Measurements from ENCODE around the gene SLC28A1. TPM values are rescaled to one million over a fixed set of nuclear protein-coding genes. Genes with fewer than 3 reads are reported as not detected.

Gene SLC28A1
- total and polyA plus RNA-seq, 4 donors = 0.09 to 39.7 (median 18.3) TPM

- TF ChIP-seq TAF1 (conservative IDR thresholded peaks at IDR 0.05) = no peak
- TF ChIP-seq, protein P1, sequence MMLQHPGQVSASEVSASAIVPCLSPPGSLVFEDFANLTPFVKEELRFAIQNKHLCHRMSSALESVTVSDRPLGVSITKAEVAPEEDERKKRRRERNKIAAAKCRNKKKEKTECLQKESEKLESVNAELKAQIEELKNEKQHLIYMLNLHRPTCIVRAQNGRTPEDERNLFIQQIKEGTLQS (IDR thresholded peaks at IDR 0.05) = no peak
- no peak for TF ChIP-seq SP1 (IDR thresholded peaks at IDR 0.05)
- TF ChIP-seq MAX (IDR thresholded peaks at IDR 0.05) = no peak
- no peak for TF ChIP-seq ZBTB33 (IDR thresholded peaks at IDR 0.05)
- no peak for TF ChIP-seq HNF4A (conservative IDR thresholded peaks at IDR 0.05)
- no peak for TF ChIP-seq FOXA1 (IDR thresholded peaks at IDR 0.05)
- no peak for TF ChIP-seq JUND (IDR thresholded peaks at IDR 0.05)
- no peak for TF ChIP-seq RXRA (IDR thresholded peaks at IDR 0.05)
- no peak for TF ChIP-seq GABPA (IDR thresholded peaks at IDR 0.05 in 1 of 2, conservative IDR thresholded peaks at IDR 0.05 in 1 of 2)
- no peak for TF ChIP-seq REST (IDR thresholded peaks at IDR 0.05)
- H3K36me3 ChIP-seq (ENCODE audit: control insufficient read depth in 4 of 4, insufficient read depth in 3 of 4, low read depth in 1 of 4, low read length in 3 of 4) = no peaks in the 10 kb centered on the region
- DNase-seq (ENCODE audit: low spot score) = no peak
Observed at GRCh38 chr15:84855765-84856164, 28.7 kb upstream of the SLC28A1 start.

GRCh38 chr15:84856731-84857417 lies 27.6 kb upstream of the SLC28A1 start:
- Histone ChIP-seq H3K9me3 (ENCODE audit: control insufficient read depth in 4 of 4, low read length in 3 of 4) (no peaks in the 10 kb centered on the region), H3K27me3 (ENCODE audit: control insufficient read depth in 4 of 4, insufficient read depth in 4 of 4, low read length in 3 of 4) (no peaks in the 10 kb centered on the region), H3K9ac (ENCODE audit: low read depth in 1 of 2, low read length in 2 of 2) (no peak overlapping the region), H3K4me3 (ENCODE audit: low read depth in 1 of 3, low read length in 3 of 3) (no peak overlapping the region), H3K36me3 (ENCODE audit: control insufficient read depth in 4 of 4, insufficient read depth in 3 of 4, low read depth in 1 of 4, low read length in 3 of 4) (no peaks in the 10 kb centered on the region), H3K4me1 (ENCODE audit: control insufficient read depth in 4 of 4, insufficient read depth in 4 of 4, low read length in 3 of 4) (peaks cover 0 to 16% (median 2%) of the 10 kb centered on the region in 4 donors), H3K27ac (ENCODE audit: low read depth in 1 of 2, low read length in 2 of 2) (no peak overlapping the region)
- 96% methylated on average over 16 of the region's 16 CpGs for WGBS
- no peak for DNase-seq (ENCODE audit: low spot score)
- no peak for TF ChIP-seq FOXA1 (IDR thresholded peaks at IDR 0.05)
- TF ChIP-seq SP1 (IDR thresholded peaks at IDR 0.05) = no peak
- TF ChIP-seq GABPA (IDR thresholded peaks at IDR 0.05 in 1 of 2, conservative IDR thresholded peaks at IDR 0.05 in 1 of 2) = no peak
- no peak for TF ChIP-seq RXRA (IDR thresholded peaks at IDR 0.05)
- no peak for TF ChIP-seq TAF1 (conservative IDR thresholded peaks at IDR 0.05)
- TF ChIP-seq FOXA2 (IDR thresholded peaks at IDR 0.05) = no peak
- TF ChIP-seq NR2F2 (IDR thresholded peaks at IDR 0.05) = no peak
- no peak for TF ChIP-seq ZBTB33 (IDR thresholded peaks at IDR 0.05)
- TF ChIP-seq YY1 (IDR thresholded peaks at IDR 0.05) = no peak
- TF ChIP-seq, protein P1 (IDR thresholded peaks at IDR 0.05) = no peak
- TF ChIP-seq JUND (IDR thresholded peaks at IDR 0.05) = no peak
- no peak for TF ChIP-seq HNF4A (conservative IDR thresholded peaks at IDR 0.05)
- no peak for TF ChIP-seq REST (IDR thresholded peaks at IDR 0.05)
- no peak for TF ChIP-seq HNF4G (IDR thresholded peaks at IDR 0.05)
- TF ChIP-seq, protein P2, sequence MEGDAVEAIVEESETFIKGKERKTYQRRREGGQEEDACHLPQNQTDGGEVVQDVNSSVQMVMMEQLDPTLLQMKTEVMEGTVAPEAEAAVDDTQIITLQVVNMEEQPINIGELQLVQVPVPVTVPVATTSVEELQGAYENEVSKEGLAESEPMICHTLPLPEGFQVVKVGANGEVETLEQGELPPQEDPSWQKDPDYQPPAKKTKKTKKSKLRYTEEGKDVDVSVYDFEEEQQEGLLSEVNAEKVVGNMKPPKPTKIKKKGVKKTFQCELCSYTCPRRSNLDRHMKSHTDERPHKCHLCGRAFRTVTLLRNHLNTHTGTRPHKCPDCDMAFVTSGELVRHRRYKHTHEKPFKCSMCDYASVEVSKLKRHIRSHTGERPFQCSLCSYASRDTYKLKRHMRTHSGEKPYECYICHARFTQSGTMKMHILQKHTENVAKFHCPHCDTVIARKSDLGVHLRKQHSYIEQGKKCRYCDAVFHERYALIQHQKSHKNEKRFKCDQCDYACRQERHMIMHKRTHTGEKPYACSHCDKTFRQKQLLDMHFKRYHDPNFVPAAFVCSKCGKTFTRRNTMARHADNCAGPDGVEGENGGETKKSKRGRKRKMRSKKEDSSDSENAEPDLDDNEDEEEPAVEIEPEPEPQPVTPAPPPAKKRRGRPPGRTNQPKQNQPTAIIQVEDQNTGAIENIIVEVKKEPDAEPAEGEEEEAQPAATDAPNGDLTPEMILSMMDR (IDR thresholded peaks at IDR 0.05; ENCODE audit: low read depth, low read length, missing input control) = no peak

More at GRCh38 chr15:84855765-84856164, 28.7 kb upstream of the SLC28A1 start:
- H3K9ac ChIP-seq (ENCODE audit: low read depth in 1 of 2, low read length in 2 of 2) = no peak overlapping the region
- no peak overlapping the region for H3K27ac ChIP-seq (ENCODE audit: low read depth in 1 of 2, low read length in 2 of 2)
- no peaks in the 10 kb centered on the region for H3K27me3 ChIP-seq (ENCODE audit: control insufficient read depth in 4 of 4, insufficient read depth in 4 of 4, low read length in 3 of 4)
- H3K9me3 ChIP-seq (ENCODE audit: control insufficient read depth in 4 of 4, low read length in 3 of 4) = no peaks in the 10 kb centered on the region
- no peak overlapping the region for H3K4me3 ChIP-seq (ENCODE audit: low read depth in 1 of 3, low read length in 3 of 3)
- peaks cover 0 to 16% (median 2%) of the 10 kb centered on the region in 4 donors for H3K4me1 ChIP-seq (ENCODE audit: control insufficient read depth in 4 of 4, insufficient read depth in 4 of 4, low read length in 3 of 4)
